Spleen (tissue), 11 donors: Measurements from ENCODE around the gene AQP1. TPM values are rescaled to one million over a fixed set of nuclear protein-coding genes. Genes with fewer than 3 reads are reported as not detected.
A peak's percentile ranks its signal among the peaks of the same experiment; 100 is the strongest.

ENCODE experiments used
- DNase-seq: peaks from one replicate; pipeline ENCODE4 v3.0.0-alpha.2; 2020
- H3K27ac ChIP-seq, 8 donors: fragments of 200-600 bp; sonication (generic) in 7 of 8; 1 replicate in 4 of 8; 2 replicates in 4 of 8; pipeline versions ENCODE4 v1.5.0 to v1.8.0; 2016 to 2021; ENCODE audit warnings: inconsistent platforms in 4 of 8, mild to moderate bottlenecking in 4 of 8, moderate library complexity in 1 of 8
- H3K27me3 ChIP-seq, 7 donors: fragments of 200-600 bp; sonication (generic) in 6 of 7; replicated peaks in 1 of 7; 1 replicate in 4 of 7; 2 replicates in 3 of 7; pipeline versions ENCODE4 v1.5.0 to v1.8.0; 2016 to 2021; ENCODE audit warnings: inconsistent platforms in 3 of 7, mild to moderate bottlenecking in 1 of 7
- H3K36me3 ChIP-seq, 6 donors: fragments of 200-600 bp; sonication (generic) in 5 of 6; 1 replicate in 4 of 6; 2 replicates in 2 of 6; pipeline versions ENCODE4 v1.5.0 to v1.8.0; 2016 to 2021; ENCODE audit warnings: inconsistent platforms in 2 of 6
- H3K4me1 ChIP-seq, 6 donors: fragments of 200-600 bp; sonication (generic) in 5 of 6; 1 replicate in 3 of 6; 2 replicates in 3 of 6; pipeline versions ENCODE4 v1.5.0 to v1.8.0; 2016 to 2021; ENCODE audit warnings: inconsistent platforms in 3 of 6
- H3K4me3 ChIP-seq, 8 donors: fragments of 200-600 bp; sonication (generic) in 7 of 8; 1 replicate in 4 of 8; 2 replicates in 4 of 8; pipeline versions ENCODE4 v1.5.0 to v1.8.0; 2016 to 2021; ENCODE audit warnings: inconsistent platforms in 4 of 8, mild to moderate bottlenecking in 4 of 8, moderate library complexity in 2 of 8
- H3K9me3 ChIP-seq, 8 donors: fragments of 200-600 bp; sonication (generic) in 7 of 8; 1 replicate in 4 of 8; 2 replicates in 4 of 8; pipeline versions ENCODE4 v1.5.0 to v1.8.0; 2016 to 2021; ENCODE audit warnings: inconsistent platforms in 4 of 8
- CTCF ChIP-seq, 11 experiments: fragments of 200-600 bp in 7 of 11; fragments of 450-650 bp in 4 of 11; sonication (generic) in 4 of 11; IDR thresholded peaks in 8 of 11; conservative IDR thresholded peaks in 3 of 11; 1 replicate in 7 of 11; 2 replicates in 4 of 11; pipeline versions ENCODE4 v1.4.0 to v1.8.0; 2016 to 2021; ENCODE audit warnings: antibody characterized with exemption in 11 of 11, inconsistent platforms in 4 of 11, mild to moderate bottlenecking in 1 of 11
- POLR2A ChIP-seq, 3 donors: fragments of 450-650 bp; IDR thresholded peaks; one replicate each; pipeline ENCODE4 v1.5.1; 2017; ENCODE audit warnings: antibody characterized with exemption in 3 of 3, mild to moderate bottlenecking in 1 of 3
- POLR2AphosphoS5 ChIP-seq, 3 donors: sonication (generic); formaldehyde crosslinking; IDR thresholded peaks; one replicate each; pipeline ENCODE4 v1.5.1; 2017; ENCODE audit warnings: antibody characterized with exemption in 3 of 3
- WGBS, 5 donors: extraction: QIAGEN DNeasy Blood & Tissue Kit in 3 of 5; methylation state at CpG; one replicate each; pipeline versions ENCODE4 v1.1.5 to v1.1.7; 2013 to 2018; 5-methylcytosine and 5-hydroxymethylcytosine counted together
- intact Hi-C: fragments of 100-400 bp; cut with DNase I; formaldehyde crosslinking; loops from one replicate; pipeline ENCODE4 v1.15.0; 2023; ENCODE audit warnings: low total_unique reads
- polyA plus RNA-seq, 3 donors: library from polyadenylated mRNA; stranded (reverse); fragments of 200-250 nt; gene quantifications; one replicate each; pipeline ENCODE4 v1.2.1, GENCODE V29; 2013
- total RNA-seq, 7 donors: library from RNA; depleted of rRNA in 3 of 7; stranded (reverse); fragments of >200 nt in 3 of 7; fragmentation: NEBNext Ultra II Directional in 4 of 7; extraction: Animal tissue kit (Norgen Biotek cat#: 25700) in 4 of 7; gene quantifications; one replicate each; pipeline versions ENCODE4 v1.1.0 to v1.2.1, GENCODE V29; 2016 to 2021
- donor health status: healthy with polysubstance abuse.
- donor health status: DM: no; HTN: no; CAD: no; lungs with moderate emphysema.
- donor health status: DM: no; HTN: no; CAD: no.
- donor health status: Bipolar disorder and iron deficiency.
- donor health status: healthy.
- donor health status: DM: no; HTN: no; CAD: no.
- donor health status: DM: yes; HTN: yes; CAD: no.

Gene AQP1
- total and polyA plus RNA-seq, 10 donors = 4.4 to 34.3 (median 22.9) TPM

GRCh38 chr7:30923774-30924413, 12.2 kb downstream of the AQP1 start:
- Histone ChIP-seq H3K36me3 (no peaks in the 10 kb centered on the region), H3K27me3 (no peaks in the 10 kb centered on the region), H3K27ac (no peak overlapping the region), H3K9me3 (peaks cover 0 to 17% (median 8%) of the 10 kb centered on the region in 8 donors), H3K4me1 (peaks cover 0 to 7% (median 0%) of the 10 kb centered on the region in 6 donors), H3K4me3 (no peak overlapping the region)
- 87 to 93% (median 93%) methylated on average over 12 to 13 of the region's 13 CpGs for WGBS, 5 donors
- intact Hi-C loops = no loop called here
- TF ChIP-seq POLR2A (IDR thresholded peaks at IDR 0.05) (no peak), CTCF (IDR thresholded peaks at IDR 0.05 in 8 of 11, conservative IDR thresholded peaks at IDR 0.05 in 3 of 11) (no peak), POLR2AphosphoS5 (IDR thresholded peaks at IDR 0.05) (no peak)
- DNase-seq = peak; percentile 71

GRCh38 chr7:30924624-30925023, 13.0 kb downstream of the AQP1 start:
- intact Hi-C loops = no loop called here
- Histone ChIP-seq H3K4me1 (peaks cover 0 to 7% (median 0%) of the 10 kb centered on the region in 6 donors), H3K4me3 (no peak overlapping the region), H3K27me3 (peaks cover 0 to 4% (median 0%) of the 10 kb centered on the region in 7 donors), H3K9me3 (peaks cover 0 to 17% (median 8%) of the 10 kb centered on the region in 8 donors), H3K36me3 (no peaks in the 10 kb centered on the region), H3K27ac (no peak overlapping the region)
- TF ChIP-seq POLR2A (IDR thresholded peaks at IDR 0.05) (no peak), CTCF (IDR thresholded peaks at IDR 0.05 in 8 of 11, conservative IDR thresholded peaks at IDR 0.05 in 3 of 11) (no peak), POLR2AphosphoS5 (IDR thresholded peaks at IDR 0.05) (no peak)
- DNase-seq = peak; percentile 54

- no peak for DNase-seq
- TF ChIP-seq CTCF (IDR thresholded peaks at IDR 0.05 in 8 of 11, conservative IDR thresholded peaks at IDR 0.05 in 3 of 11) (no peak), POLR2AphosphoS5 (IDR thresholded peaks at IDR 0.05) (no peak), POLR2A (IDR thresholded peaks at IDR 0.05) (no peak)
- no peaks in the 10 kb centered on the region for H3K36me3 ChIP-seq
Observed at GRCh38 chr7:30925117-30925516, 13.5 kb downstream of the AQP1 start.

GRCh38 chr7:30925913-30926312, 14.3 kb downstream of the AQP1 start:
- Histone ChIP-seq H3K4me3 (no peak overlapping the region), H3K4me1 (peaks cover 0 to 7% (median 0%) of the 10 kb centered on the region in 6 donors), H3K9me3 (peaks cover 0 to 17% (median 8%) of the 10 kb centered on the region in 8 donors), H3K36me3 (no peaks in the 10 kb centered on the region), H3K27me3 (peaks cover 0 to 4% (median 0%) of the 10 kb centered on the region in 7 donors), H3K27ac (no peak overlapping the region)
- TF ChIP-seq POLR2AphosphoS5 (IDR thresholded peaks at IDR 0.05) (no peak), POLR2A (IDR thresholded peaks at IDR 0.05) (no peak), CTCF (IDR thresholded peaks at IDR 0.05 in 8 of 11, conservative IDR thresholded peaks at IDR 0.05 in 3 of 11) (no peak)
- DNase-seq = peak; percentile 67
- intact Hi-C loops = no loop called here
- 51 to 73% (median 65%) methylated on average over 2 to 5 of the region's 5 CpGs for WGBS, 5 donors

More at GRCh38 chr7:30925117-30925516, 13.5 kb downstream of the AQP1 start:
- no peak overlapping the region for H3K27ac ChIP-seq
- WGBS, 5 donors = 66 to 78% (median 76%) methylated on average over 2 of the region's 2 CpGs
- H3K9me3 ChIP-seq = peaks cover 0 to 17% (median 8%) of the 10 kb centered on the region in 8 donors
- H3K4me3 ChIP-seq = no peak overlapping the region
- intact Hi-C loops = no loop called here
- peaks cover 0 to 7% (median 0%) of the 10 kb centered on the region in 6 donors for H3K4me1 ChIP-seq
- H3K27me3 ChIP-seq = peaks cover 0 to 4% (median 0%) of the 10 kb centered on the region in 7 donors
